CD4-positive, alpha-beta T cell treated with Interleukin-4 for 4 hours (primary cell): ENCODE data around the gene DCHS1.
A peak's percentile ranks its signal among the peaks of the same experiment; 100 is the strongest.

ENCODE experiments used
- DNase-seq: peaks from one replicate; pipeline ENCODE4 v3.0.0-alpha.2; 2020

DCHS1 gene

GRCh38 chr11:6626971-6627761 is 28.4 kb downstream of the DCHS1 start:
- no peak for DNase-seq

- DNase-seq = no peak
Observed at GRCh38 chr11:6625832-6626420, 29.7 kb downstream of the DCHS1 start.

- no peak for DNase-seq
Observed at GRCh38 chr11:6625156-6625831, 30.3 kb downstream of the DCHS1 start.

GRCh38 chr11:6623391-6624363 is 31.9 kb downstream of the DCHS1 start:
- DNase-seq = no peak

GRCh38 chr11:6622261-6623171 is 33.1 kb downstream of the DCHS1 start:
- DNase-seq = no peak

GRCh38 chr11:6621711-6622211 is 33.8 kb downstream of the DCHS1 start:
- no peak for DNase-seq

GRCh38 chr11:6620636-6621035 is 35.0 kb downstream of the DCHS1 start:
- DNase-seq = no peak

- peak; percentile 92 for DNase-seq
Observed at GRCh38 chr11:6619004-6619745, 36.4 kb downstream of the DCHS1 start, which contains the start of gene TPP1. TPP1 (minus strand) TSS chr11:6619422; CDS start chr11:6619400, 22 bp downstream.

GRCh38 chr11:6618117-6619003 is 37.2 kb downstream of the DCHS1 start:
- peak; percentile 88 for DNase-seq

- no peak for DNase-seq
Observed at GRCh38 chr11:6617315-6617781, 38.3 kb downstream of the DCHS1 start.

- no peak for DNase-seq
Observed at GRCh38 chr11:6616596-6617250, 38.9 kb downstream of the DCHS1 start.

GRCh38 chr11:6615882-6616585 is 39.6 kb downstream of the DCHS1 start:
- no peak for DNase-seq

- DNase-seq = no peak
Observed at GRCh38 chr11:6615046-6615445, 40.6 kb downstream of the DCHS1 start.

GRCh38 chr11:6614446-6614845 is 41.2 kb downstream of the DCHS1 start:
- no peak for DNase-seq

GRCh38 chr11:6613496-6613895 is 42.1 kb downstream of the DCHS1 start:
- DNase-seq = no peak

- peak; percentile 95 for DNase-seq
Observed at GRCh38 chr11:6612213-6613041, 43.2 kb downstream of the DCHS1 start, which contains the start of gene TAF10. TAF10 (minus strand) TSS chr11:6612216; CDS start chr11:6612189, 27 bp downstream.

GRCh38 chr11:6611963-6612212 is 43.7 kb downstream of the DCHS1 start:
- DNase-seq = no peak
